NCI-H128 (cell line): ENCODE results near the gene RAPGEF4.

Experiments
- DNase-seq: peaks from one replicate; lab custom pipeline; 2025; ENCODE audit not compliant: unreplicated experiment; lab: John Stamatoyannopoulos, UW

RAPGEF4 gene

GRCh38 chr2:172993931-172994717, 258.5 kb downstream of the RAPGEF4 start:
- no peak for DNase-seq

- DNase-seq: no peak
Observed at GRCh38 chr2:172994864-172995263, 259.2 kb downstream of the RAPGEF4 start.

- DNase-seq: no peak
Observed at GRCh38 chr2:172995323-172996244, 259.9 kb downstream of the RAPGEF4 start.

- no peak for DNase-seq
Observed at GRCh38 chr2:172996387-172996961, 260.8 kb downstream of the RAPGEF4 start.

- DNase-seq: no peak
Observed at GRCh38 chr2:172997031-172997430, 261.4 kb downstream of the RAPGEF4 start.

GRCh38 chr2:172998547-172999272, 263.1 kb downstream of the RAPGEF4 start:
- DNase-seq: no peak

- no peak for DNase-seq
Observed at GRCh38 chr2:172999641-173000386, 264.2 kb downstream of the RAPGEF4 start.

- no peak for DNase-seq
Observed at GRCh38 chr2:173001664-173002604, 266.3 kb downstream of the RAPGEF4 start.

- DNase-seq: no peak
Observed at GRCh38 chr2:173002751-173003541, 267.3 kb downstream of the RAPGEF4 start.

- DNase-seq: no peak
Observed at GRCh38 chr2:173008786-173009185, 273.1 kb downstream of the RAPGEF4 start.

- no peak for DNase-seq
Observed at GRCh38 chr2:173010233-173010632, 274.6 kb downstream of the RAPGEF4 start.

- DNase-seq: no peak
Observed at GRCh38 chr2:173016451-173016850, 280.8 kb downstream of the RAPGEF4 start.

GRCh38 chr2:173017646-173018420, 282.2 kb downstream of the RAPGEF4 start:
- DNase-seq: no peak

- no peak for DNase-seq
Observed at GRCh38 chr2:173019755-173020154, 284.1 kb downstream of the RAPGEF4 start.

- no peak for DNase-seq
Observed at GRCh38 chr2:173021939-173022371, 286.3 kb downstream of the RAPGEF4 start.

GRCh38 chr2:173023718-173024117, 288.1 kb downstream of the RAPGEF4 start:
- no peak for DNase-seq

- DNase-seq: no peak
Observed at GRCh38 chr2:173026479-173026878, 290.8 kb downstream of the RAPGEF4 start.
